ENCODE measurements around the gene CYSRT1.
"Not testable (repeated sequence)": the region's sequence is repeated elsewhere in the genome, so short reads cannot be mapped to it uniquely, and the experiment has no call there.

CYSRT1 gene

DNA sequence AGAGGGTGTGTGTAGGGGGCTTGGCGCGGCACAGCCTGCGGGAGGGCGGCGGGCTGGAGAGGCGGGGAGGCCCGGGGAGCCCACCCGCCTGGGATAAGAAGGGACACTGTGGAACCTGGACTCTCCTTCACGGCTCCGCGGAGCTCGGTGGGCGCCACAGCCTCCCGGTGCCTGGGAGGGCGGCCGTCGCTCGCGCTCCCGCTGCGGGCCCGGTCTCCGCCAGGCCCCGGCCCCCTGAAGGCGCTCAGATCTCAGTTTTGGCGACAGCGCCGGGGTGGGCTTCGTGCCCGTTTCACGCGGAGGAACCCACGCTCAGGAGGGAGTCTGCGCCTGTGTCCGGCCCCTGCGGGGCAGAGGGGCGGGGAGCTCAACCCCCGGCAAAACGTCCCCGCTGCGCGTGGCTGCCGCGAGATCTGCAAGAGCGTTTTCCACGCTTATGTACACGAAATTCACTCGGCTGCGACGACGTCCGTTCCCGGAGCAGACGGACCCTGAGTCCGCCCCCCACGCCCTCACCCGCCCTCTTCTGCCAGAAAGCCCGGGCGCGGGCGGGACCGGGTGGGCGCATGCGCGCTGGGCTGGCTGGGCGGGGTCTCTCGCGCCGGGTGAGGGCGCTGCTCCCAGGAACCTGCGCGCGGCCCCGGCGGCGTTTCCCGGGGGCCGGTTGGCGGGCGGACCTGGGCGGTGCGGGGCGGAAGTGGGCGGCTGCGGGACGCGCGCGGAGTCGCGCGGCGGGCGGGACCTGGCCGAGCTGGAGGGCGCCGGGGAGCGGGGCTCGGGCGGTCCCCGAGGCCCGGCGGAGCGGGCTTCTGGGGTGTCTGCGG lies 29.9 kb downstream of the CYSRT1 start, which contains the start of gene NELFB:
Gene NELFB, plus strand, starts transcription at position 704 of the 824 bp plus-strand sequence.
- DNase-seq (ENCODE audit: extremely low read depth, low read depth): peak; percentile 24
- peak within 1 kb of the TSS; percentile 97 for H3K4me3 ChIP-seq (replicated peaks; ENCODE audit: low read depth, low read length)
- TF ChIP-seq, protein P1, sequence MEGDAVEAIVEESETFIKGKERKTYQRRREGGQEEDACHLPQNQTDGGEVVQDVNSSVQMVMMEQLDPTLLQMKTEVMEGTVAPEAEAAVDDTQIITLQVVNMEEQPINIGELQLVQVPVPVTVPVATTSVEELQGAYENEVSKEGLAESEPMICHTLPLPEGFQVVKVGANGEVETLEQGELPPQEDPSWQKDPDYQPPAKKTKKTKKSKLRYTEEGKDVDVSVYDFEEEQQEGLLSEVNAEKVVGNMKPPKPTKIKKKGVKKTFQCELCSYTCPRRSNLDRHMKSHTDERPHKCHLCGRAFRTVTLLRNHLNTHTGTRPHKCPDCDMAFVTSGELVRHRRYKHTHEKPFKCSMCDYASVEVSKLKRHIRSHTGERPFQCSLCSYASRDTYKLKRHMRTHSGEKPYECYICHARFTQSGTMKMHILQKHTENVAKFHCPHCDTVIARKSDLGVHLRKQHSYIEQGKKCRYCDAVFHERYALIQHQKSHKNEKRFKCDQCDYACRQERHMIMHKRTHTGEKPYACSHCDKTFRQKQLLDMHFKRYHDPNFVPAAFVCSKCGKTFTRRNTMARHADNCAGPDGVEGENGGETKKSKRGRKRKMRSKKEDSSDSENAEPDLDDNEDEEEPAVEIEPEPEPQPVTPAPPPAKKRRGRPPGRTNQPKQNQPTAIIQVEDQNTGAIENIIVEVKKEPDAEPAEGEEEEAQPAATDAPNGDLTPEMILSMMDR (IDR thresholded peaks at IDR 0.05; ENCODE audit: low read depth, low read length, missing control alignments): no peak

DNA sequence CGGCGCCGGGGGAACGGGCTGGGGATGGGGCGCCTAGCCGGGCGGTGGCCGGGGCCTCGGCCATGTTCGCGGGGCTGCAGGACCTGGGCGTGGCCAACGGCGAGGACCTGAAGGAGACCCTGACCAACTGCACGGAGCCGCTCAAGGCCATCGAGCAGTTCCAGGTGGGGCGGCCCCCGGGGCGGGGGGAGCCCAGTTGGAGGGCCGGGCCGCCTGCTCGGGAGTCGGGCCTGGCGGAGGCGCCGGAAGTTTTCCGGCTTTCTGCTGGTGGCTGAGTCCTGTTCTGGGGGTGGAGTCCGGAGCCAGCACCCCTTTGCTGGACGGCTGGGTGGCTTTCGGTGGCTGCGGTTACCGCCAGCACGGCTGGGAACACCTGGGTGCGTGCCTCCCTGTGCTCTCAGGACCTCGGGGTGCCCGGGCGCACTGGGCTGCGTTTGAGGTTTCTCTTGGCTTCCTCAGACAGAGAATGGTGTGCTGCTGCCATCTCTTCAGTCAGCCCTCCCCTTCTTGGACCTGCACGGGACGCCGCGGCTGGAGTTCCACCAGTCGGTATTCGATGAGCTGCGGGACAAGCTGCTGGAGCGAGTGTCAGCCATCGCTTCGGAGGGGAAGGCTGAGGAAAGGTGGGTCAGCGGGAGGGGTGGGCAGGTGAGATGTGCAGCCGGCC lies 30.6 kb downstream of the CYSRT1 start:
- no peak for DNase-seq (ENCODE audit: extremely low read depth, low read depth)
- TF ChIP-seq, protein P1 (IDR thresholded peaks at IDR 0.05; ENCODE audit: low read depth, low read length, missing control alignments): no peak

DNA sequence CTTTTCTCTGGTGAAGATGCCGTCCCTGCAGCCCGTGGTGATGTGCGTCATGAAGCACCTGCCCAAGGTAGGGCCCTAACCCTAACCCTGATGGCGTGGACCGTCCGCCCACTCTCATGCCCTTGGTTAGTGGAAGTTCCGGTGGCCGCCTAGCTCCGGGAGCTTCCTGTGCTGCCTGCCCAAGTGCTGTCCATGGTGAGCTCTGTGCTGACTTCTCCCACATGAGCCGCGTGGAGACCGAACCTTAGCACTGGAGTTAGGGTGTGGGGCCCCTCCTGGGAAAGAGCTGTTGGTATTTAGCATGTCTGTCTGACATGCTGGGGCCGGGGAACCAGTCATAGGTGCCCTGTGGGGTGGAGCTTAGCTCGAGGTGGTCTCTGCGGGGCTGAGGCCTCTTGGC lies 31.4 kb downstream of the CYSRT1 start:
- DNase-seq (ENCODE audit: extremely low read depth, low read depth): no peak
- TF ChIP-seq, protein P1 (IDR thresholded peaks at IDR 0.05; ENCODE audit: low read depth, low read length, missing control alignments): no peak
- H3K4me3 ChIP-seq (replicated peaks; ENCODE audit: low read depth, low read length): peak overlapping the region; percentile 97

More for the DNA sequence above, 30.6 kb downstream of the CYSRT1 start:
- H3K4me3 ChIP-seq (replicated peaks; ENCODE audit: low read depth, low read length): peak overlapping the region; percentile 97

DNA sequence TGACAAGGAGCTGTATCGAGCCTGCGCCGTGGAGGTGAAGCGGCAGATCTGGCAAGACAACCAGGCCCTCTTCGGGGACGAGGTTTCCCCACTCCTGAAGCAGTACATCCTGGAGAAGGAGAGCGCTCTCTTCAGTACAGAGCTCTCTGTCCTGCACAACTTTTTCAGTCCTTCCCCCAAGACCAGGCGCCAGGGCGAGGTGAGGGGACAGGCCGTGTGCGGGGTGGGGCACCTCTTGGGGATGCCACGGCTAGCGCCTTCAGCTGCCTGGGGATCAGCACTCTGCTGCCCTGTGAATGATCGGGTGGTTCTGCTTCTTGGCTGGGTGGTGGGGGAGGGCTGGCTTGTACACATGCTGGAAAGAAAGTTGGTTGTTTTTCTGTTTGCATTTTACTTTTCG lies 31.9 kb downstream of the CYSRT1 start:
- peak overlapping the region; percentile 97 for H3K4me3 ChIP-seq (replicated peaks; ENCODE audit: low read depth, low read length)
- DNase-seq (ENCODE audit: extremely low read depth, low read depth): no peak
- TF ChIP-seq, protein P1 (IDR thresholded peaks at IDR 0.05; ENCODE audit: low read depth, low read length, missing control alignments): no peak

DNA sequence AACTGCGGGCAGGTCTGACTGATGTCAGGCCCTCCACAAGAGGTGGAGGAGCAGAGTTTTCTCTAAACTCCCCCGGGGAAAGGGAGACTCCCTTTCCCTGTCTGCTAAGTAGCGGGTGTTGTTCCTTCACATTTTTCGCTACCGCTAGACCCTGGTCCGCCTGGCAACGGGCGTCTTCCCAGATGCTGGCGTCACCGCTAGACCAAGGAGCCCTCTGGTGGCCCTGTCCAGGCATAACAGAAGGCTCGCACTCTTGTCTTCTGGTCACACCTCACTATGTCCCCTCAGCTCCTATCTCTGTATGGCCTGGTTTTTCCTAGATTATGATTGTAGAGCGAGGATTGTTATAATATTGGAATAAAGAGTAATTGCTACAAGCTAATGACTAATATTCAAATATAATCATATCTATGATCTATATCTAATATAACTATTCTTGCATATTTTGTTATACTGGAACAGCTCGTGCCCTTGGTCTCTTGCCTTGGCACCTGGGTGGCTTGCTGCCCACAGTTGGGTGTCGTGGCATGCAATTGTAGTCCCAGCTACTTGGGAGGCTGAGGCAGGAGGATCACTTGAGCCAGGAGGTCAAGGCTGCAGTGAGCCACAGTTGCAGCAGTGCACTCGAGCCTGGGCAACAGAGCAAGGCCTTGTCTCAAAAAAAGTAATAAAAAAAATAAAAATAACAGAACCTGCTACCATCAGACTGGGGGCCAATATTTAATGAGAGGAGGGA lies 37.4 kb downstream of the CYSRT1 start:
- TF ChIP-seq, protein P1 (IDR thresholded peaks at IDR 0.05; ENCODE audit: low read depth, low read length, missing control alignments): peak; percentile 48
- not testable (repeated sequence) for H3K4me3 ChIP-seq (replicated peaks; ENCODE audit: low read depth, low read length); DNase-seq (ENCODE audit: extremely low read depth, low read depth)

DNA sequence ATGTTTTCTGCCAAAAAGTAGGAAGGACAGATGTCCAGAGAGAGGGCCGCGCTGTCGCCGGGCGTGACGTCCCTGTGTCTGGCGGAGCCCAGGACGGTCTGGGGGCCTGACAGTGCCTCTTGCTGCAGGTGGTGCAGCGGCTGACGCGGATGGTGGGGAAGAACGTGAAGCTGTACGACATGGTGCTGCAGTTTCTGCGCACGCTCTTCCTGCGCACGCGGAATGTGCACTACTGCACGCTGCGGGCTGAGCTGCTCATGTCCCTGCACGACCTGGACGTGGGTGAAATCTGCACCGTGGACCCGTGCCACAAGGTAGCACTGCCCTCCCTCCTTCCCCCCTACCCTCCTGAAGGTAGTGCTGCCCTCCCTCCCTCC lies 37.9 kb downstream of the CYSRT1 start:
- DNase-seq (ENCODE audit: extremely low read depth, low read depth): no peak
- H3K4me3 ChIP-seq (replicated peaks; ENCODE audit: low read depth, low read length): no peak overlapping the region
- TF ChIP-seq, protein P1 (IDR thresholded peaks at IDR 0.05; ENCODE audit: low read depth, low read length, missing control alignments): no peak

Data from HFF-Myc (cell line).